Coronary artery (tissue), 2 donors: ENCODE measurements around the gene PTPRZ1.

Experiments
- DNase-seq: peaks from one replicate; pipeline ENCODE4 v3.0.0-alpha.2; 2017; ENCODE audit warnings: low spot score
- H3K27ac ChIP-seq, 2 donors: fragments of 200-600 bp; sonication (generic); one replicate each; pipeline ENCODE4 v1.5.1; 2016 to 2019
- H3K4me3 ChIP-seq: fragments of 200-600 bp; sonication (generic); 2 replicates; pipeline ENCODE4 v1.5.1; 2016; ENCODE audit warnings: mild to moderate bottlenecking, moderate library complexity
- TF ChIP-seq, protein P1 (sequence below): fragments of 200-600 bp; sonication (generic); IDR thresholded peaks from one replicate; pipeline ENCODE4 v1.5.1; 2019; ENCODE audit warnings: antibody characterized with exemption

PTPRZ1 gene

DNA sequence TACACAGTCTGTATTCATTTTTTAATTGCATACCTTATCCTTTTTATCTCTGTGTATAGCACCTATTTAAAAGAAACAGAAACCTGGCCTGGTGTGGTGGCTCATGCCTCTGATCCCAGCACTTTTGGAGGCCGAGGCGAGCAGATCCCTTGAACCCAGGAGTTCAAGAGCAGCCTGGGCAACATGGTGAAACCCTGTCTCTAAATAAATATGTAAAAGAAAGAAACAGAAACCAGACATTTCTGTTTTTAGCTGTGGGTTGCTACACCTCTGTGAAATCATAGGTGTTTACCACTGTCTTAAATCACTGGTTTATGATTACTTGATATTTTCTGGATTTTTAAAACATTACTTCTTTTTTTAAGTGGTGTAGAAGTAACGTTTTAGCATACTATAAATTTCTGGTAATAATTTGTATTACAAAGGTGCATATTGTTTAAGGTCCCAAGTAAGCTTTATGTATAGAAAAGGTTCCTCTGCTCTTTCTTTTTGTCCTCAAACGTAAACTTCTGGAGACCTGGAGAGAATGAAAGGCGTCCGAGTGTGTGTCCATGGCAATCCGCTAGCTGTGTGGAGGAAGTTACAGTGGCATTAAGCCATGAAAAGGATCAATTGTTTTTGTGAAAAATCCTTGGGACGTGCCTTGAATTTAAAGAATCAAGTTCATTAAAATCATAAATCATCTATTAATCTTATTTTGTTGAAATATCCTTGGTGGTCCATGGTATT, 41.1 kb downstream of the PTPRZ1 start:
- Histone ChIP-seq H3K27ac (no peak overlapping the region), H3K4me3 (no peak overlapping the region)
- DNase-seq, result no peak
- TF ChIP-seq, protein P1, sequence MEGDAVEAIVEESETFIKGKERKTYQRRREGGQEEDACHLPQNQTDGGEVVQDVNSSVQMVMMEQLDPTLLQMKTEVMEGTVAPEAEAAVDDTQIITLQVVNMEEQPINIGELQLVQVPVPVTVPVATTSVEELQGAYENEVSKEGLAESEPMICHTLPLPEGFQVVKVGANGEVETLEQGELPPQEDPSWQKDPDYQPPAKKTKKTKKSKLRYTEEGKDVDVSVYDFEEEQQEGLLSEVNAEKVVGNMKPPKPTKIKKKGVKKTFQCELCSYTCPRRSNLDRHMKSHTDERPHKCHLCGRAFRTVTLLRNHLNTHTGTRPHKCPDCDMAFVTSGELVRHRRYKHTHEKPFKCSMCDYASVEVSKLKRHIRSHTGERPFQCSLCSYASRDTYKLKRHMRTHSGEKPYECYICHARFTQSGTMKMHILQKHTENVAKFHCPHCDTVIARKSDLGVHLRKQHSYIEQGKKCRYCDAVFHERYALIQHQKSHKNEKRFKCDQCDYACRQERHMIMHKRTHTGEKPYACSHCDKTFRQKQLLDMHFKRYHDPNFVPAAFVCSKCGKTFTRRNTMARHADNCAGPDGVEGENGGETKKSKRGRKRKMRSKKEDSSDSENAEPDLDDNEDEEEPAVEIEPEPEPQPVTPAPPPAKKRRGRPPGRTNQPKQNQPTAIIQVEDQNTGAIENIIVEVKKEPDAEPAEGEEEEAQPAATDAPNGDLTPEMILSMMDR, result no peak

DNA sequence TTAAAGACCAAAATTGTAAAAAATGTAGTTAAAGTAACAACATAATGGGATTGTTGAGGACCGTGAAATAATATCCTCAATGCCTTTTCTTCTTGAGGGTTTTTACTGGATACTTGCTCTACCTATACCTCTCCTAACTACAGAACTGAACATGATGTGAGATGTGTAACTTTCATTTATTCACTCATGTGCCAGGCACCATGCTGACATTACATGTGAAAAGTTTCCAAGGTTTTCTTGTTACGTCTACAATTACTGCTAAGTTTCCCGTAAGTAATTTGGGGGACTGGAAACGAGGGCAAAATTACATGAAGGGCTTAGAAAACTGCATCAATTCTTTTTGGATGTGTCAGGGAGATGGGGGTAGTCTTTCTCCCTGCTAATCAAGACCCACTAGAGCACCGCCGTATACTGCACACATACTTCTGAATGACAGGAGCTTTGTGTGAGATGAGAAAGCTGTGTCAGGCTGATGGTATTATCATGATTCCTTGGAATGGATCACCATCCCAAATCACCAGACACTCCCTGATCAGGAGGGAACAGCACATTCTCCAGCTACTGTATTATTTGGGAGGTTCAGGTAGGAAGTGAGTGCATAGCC, 41.8 kb downstream of the PTPRZ1 start:
- no peak for DNase-seq
- Histone ChIP-seq H3K4me3 (no peak overlapping the region), H3K27ac (no peak overlapping the region)
- TF ChIP-seq, protein P1, result no peak

DNA sequence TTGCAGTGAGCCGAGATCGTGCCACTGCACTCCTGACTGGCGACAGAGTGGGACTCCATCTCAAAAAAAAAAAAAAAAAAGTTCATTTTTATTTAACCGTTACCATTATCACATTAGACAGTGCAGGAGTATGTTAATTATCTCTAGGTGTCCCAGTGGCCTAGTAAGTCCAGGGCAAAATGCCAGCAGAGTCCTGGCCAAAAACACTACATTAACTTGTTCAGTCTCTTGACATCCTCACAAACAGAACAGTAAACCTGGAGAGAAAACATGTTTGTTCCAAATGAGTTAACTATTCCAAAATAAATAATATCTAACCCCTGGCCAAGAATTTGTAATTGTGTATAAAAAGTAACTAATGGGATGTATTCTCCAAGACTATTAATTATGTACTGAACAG, 43.2 kb downstream of the PTPRZ1 start:
- TF ChIP-seq, protein P1, result no peak
- H3K27ac ChIP-seq, result no peak overlapping the region
- DNase-seq, result no peak
- H3K4me3 ChIP-seq, result no peak overlapping the region

DNA sequence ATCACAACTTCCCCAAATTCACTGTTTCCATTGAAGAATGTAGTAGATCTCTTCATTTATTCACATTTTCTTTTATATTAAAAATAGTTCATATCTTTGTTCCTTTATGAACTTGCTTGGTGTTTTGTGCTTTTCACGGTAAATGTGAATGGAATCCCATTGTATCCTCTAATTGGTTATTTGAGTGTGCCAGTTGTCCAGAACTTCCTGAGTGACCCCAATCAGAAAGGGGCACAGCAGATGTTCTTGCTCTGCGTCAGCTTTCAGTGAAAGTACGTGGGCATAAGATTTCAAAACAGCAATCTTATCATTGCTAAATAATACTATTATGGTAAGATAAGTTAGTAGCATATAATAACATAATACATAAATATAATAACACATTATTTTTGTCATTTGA, 47.0 kb downstream of the PTPRZ1 start:
- TF ChIP-seq, protein P1, result no peak
- H3K4me3 ChIP-seq, result no peak overlapping the region
- no peak for DNase-seq
- no peak overlapping the region for H3K27ac ChIP-seq

DNA sequence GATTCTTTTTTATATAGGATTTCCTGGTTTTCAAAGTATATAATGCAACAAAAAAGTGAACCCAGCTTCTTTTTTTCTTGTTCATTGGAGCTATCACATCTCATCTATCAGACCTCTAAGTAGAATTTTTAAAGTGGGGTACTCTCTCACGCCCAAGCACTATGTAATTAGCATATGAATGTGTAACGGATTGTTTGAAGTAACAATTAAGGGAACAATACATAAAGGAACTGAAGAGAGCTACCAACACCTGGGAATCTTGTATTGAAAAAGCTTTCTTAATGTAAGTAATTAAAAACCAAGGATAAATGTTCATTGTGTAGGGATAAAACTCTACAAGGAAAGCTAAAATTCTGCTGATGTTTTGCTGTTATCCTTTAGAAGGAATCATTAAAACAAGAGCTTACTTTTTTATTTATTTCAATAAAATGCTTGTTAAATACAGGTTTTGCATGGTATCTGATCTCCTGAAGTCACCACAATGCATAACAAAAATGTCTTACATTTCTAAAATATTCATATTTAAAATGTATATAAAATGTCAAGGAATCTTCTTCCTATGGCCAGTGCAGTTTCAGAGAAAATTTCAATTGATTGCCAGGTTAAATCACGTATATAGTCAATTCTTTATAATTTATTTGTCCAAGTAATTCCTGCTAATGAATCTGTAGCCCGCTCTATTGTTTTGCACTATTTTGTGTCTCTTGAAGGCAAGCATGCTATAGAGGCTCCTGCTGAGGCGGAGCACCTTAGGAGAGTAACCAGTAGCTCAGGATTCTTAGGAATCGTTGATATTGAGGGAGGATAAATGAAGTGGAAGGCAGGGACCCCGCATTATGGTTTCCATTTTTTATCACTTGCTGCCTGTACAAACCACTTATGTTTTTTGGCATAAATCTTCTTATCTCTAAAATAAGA, 51.6 kb downstream of the PTPRZ1 start:
- TF ChIP-seq, protein P1, result no peak
- no peak overlapping the region for H3K27ac ChIP-seq
- no peak for DNase-seq
- no peak overlapping the region for H3K4me3 ChIP-seq

DNA sequence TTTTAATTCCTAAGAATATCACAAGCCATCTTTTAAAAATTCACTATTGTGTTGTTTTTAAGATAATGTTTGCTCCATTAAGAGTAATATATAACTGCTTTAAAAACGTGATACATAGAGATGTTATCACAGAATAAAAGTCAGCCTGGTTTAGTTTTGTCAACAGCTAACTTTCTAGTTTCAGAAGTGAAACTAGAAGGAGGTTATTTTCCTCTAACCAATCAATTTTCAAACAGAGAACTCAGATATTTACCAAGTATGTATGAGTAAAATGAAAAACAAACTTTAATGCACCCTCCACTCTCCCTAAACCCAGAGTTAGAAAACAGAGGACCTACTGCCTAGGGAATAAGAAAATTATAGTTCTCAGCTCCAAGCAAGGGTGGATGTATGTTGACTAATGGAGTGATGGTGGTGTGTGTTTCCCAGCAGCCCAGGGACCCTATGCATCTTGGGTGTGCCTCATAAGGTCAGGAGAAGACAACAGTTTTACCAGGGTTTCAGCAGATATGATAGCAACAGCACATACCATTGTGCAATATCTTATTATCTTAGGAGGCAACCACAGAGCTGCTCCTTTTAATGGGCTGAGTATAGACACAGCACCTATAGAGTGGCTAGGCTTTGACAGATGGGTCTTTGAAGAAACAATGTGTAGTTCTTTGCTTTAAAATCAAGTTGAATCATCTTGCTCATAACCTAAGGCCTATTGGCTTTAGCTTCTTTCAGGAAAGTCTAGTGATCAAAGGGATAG, 58.4 kb downstream of the PTPRZ1 start:
- Histone ChIP-seq H3K4me3 (no peak overlapping the region), H3K27ac (no peak overlapping the region)
- DNase-seq, result no peak
- TF ChIP-seq, protein P1, result no peak
